PC-3 (cell line): Measurements from ENCODE around the gene SST. TPM values are rescaled to one million over a fixed set of nuclear protein-coding genes. Genes with fewer than 3 reads are reported as not detected.

Experiments
- ATAC-seq: fragments of 200-7000 bp; cut with Tn5 transposase; 2 replicates; pipeline ENCODE4 v1.9.1; 2020; ENCODE audit warnings: mild to moderate bottlenecking, moderate library complexity
- Bru-seq: library from RNA; stranded (reverse); fragments of 400-500 nt; gene quantifications from one replicate; lab custom pipeline; 2021; lab: Mats Ljungman, UMichigan
- BruChase-seq, 2 experiments: library from RNA; stranded (reverse); fragments of 400-500 nt; gene quantifications; one replicate each; lab custom pipeline; 2021; lab: Mats Ljungman, UMichigan
- BruUV-seq: library from RNA; stranded (reverse); fragments of 400-500 nt; replicated peaks from 2 replicates; lab custom pipeline; 2021; lab: Mats Ljungman, UMichigan
- CTCF ChIA-PET: fragments of 300-600 bp; sonication (Branson Sonifier 250); formaldehyde crosslinking; loops from one replicate; lab custom pipeline; 2022; ENCODE audit warnings: antibody characterized with exemption; lab: Charles Lee
- POLR2A ChIA-PET: fragments of 300-600 bp; sonication (Branson Sonifier 250); formaldehyde crosslinking; loops from one replicate; lab custom pipeline; 2022; ENCODE audit warnings: antibody characterized with exemption; ENCODE audit not compliant: unreplicated experiment; lab: Charles Lee
- DNase-seq: peaks from one replicate; pipeline ENCODE4 v3.0.0-alpha.2; 2015
- H2AFZ ChIP-seq: fragments of 300-600 bp; sonication (generic); 2 replicates; pipeline ENCODE4 v1.6.0; 2016; ENCODE audit warnings: antibody characterized with exemption, low read length
- H3F3A ChIP-seq: fragments of 300-600 bp; sonication (generic); one replicate; pipeline ENCODE4 v1.6.0; 2017; ENCODE audit warnings: antibody characterized with exemption, low read length, control low read depth, mild to moderate bottlenecking; ENCODE audit not compliant: unreplicated experiment
- H3K27ac ChIP-seq: fragments of 300-600 bp; sonication (generic); 2 replicates; pipeline ENCODE4 v1.5.1; 2016; ENCODE audit warnings: mild to moderate bottlenecking, low read length
- H3K27me3 ChIP-seq: fragments of 300-600 bp; sonication (generic); 2 replicates; pipeline ENCODE4 v1.6.1; 2016; ENCODE audit warnings: low read length, mixed read lengths
- H3K36me3 ChIP-seq: fragments of 300-600 bp; sonication (generic); 2 replicates; pipeline ENCODE4 v1.6.1; 2016; ENCODE audit warnings: low read depth, mixed run types, low read length, mixed read lengths
- H3K4me1 ChIP-seq: fragments of 300-600 bp; sonication (generic); 2 replicates; pipeline ENCODE4 v1.5.1; 2016; ENCODE audit warnings: low read length; ENCODE audit not compliant: insufficient read depth
- H3K4me2 ChIP-seq: fragments of 300-600 bp; sonication (generic); 2 replicates; pipeline ENCODE4 v1.6.0; 2016; ENCODE audit warnings: low read length
- H3K4me3 ChIP-seq: fragments of 300-600 bp; sonication (generic); 2 replicates; pipeline ENCODE4 v1.5.1; 2016; ENCODE audit warnings: mild to moderate bottlenecking, low read length, mixed read lengths
- H3K79me2 ChIP-seq: fragments of 300-600 bp; sonication (generic); 2 replicates; pipeline ENCODE4 v1.6.1; 2017; ENCODE audit warnings: low read length, mixed read lengths
- H3K9ac ChIP-seq: fragments of 300-600 bp; sonication (generic); 2 replicates; pipeline ENCODE4 v1.6.0; 2016; ENCODE audit warnings: mild to moderate bottlenecking, low read length
- H3K9me2 ChIP-seq: fragments of 300-600 bp; sonication (generic); replicated peaks from 2 replicates; pipeline ENCODE4 v1.6.1; 2016; ENCODE audit warnings: mixed run types, low read length, mixed read lengths
- H3K9me3 ChIP-seq: fragments of 300-600 bp; sonication (generic); 2 replicates; pipeline ENCODE4 v1.6.1; 2016; ENCODE audit warnings: low read length, mixed read lengths
- H4K20me1 ChIP-seq: fragments of 300-600 bp; sonication (generic); 2 replicates; pipeline ENCODE4 v1.6.1; 2016; ENCODE audit warnings: low read length, mixed read lengths
- CTCF ChIP-seq: fragments of 300-600 bp; sonication (generic); conservative IDR thresholded peaks from 2 replicates; pipeline ENCODE4 v1.5.1; 2017; ENCODE audit warnings: antibody characterized with exemption, low read depth, mild to moderate bottlenecking, low read length
- EZH2 ChIP-seq: fragments of 300-600 bp; sonication (generic); IDR thresholded peaks from one replicate; pipeline ENCODE4 v1.6.1; 2017; ENCODE audit warnings: antibody characterized with exemption, mild to moderate bottlenecking, low read length; ENCODE audit not compliant: unreplicated experiment
- EZH2phosphoT487 ChIP-seq: fragments of 300-600 bp; sonication (generic); IDR thresholded peaks from 2 replicates; pipeline ENCODE4 v1.6.1; 2018; ENCODE audit warnings: mild to moderate bottlenecking, antibody characterized with exemption, low read length, borderline replicate concordance
- intact Hi-C: fragments of 100-400 bp; cut with micrococcal nuclease; formaldehyde crosslinking; loops from 2 replicates; pipeline ENCODE4 v1.9.0; 2023
- long read RNA-seq: library from polyadenylated mRNA; unstranded; transcript quantifications from one replicate; pipeline ENCODE4 v2.0.0, GENCODE V29; 2021; ENCODE audit not compliant: unreplicated experiment
- total RNA-seq: library from RNA; depleted of rRNA; stranded (reverse); fragments of >200 nt; gene quantifications from 2 replicates; pipeline ENCODE4 v1.2.3, GENCODE V29; 2014; rRNA removed

SST gene
- not detected in 2 replicates for total RNA-seq
- Bru-seq, nascent RNA: not detected
- percentile 24 among the genes with signal in this experiment for BruChase-seq, experiment 1, labeled RNA remaining after a 6-hour chase
- not detected for BruChase-seq, experiment 2, labeled RNA remaining after a 2-hour chase
- long read RNA-seq: 0 reads

GRCh38 chr3:187669675-187670504 lies at the start of gene SST:
TSS of gene SST (minus strand) at chr3:187670394. CDS start at chr3:187670291, 103 bp downstream.
- Histone ChIP-seq H3K27me3 (peaks cover 75% of the 10 kb centered on the region), H3K9me2 (no peaks in the 10 kb centered on the region), H3K79me2 (no peaks in the 10 kb centered on the region), H2AFZ (no peak within 1 kb of the TSS), H3K4me3 (no peak within 1 kb of the TSS), H3K4me1 (no peaks in the 10 kb centered on the region), H3F3A (no peaks in the 10 kb centered on the region), H3K9me3 (no peaks in the 10 kb centered on the region), H3K36me3 (no peaks in the 10 kb centered on the region), H3K4me2 (no peak within 1 kb of the TSS), H4K20me1 (no peaks in the 10 kb centered on the region), H3K27ac (no peak within 1 kb of the TSS), H3K9ac (no peak within 1 kb of the TSS)
- no peak for TF ChIP-seq EZH2phosphoT487
- no peak for TF ChIP-seq EZH2
- ChIA-PET POLR2A (no interaction called here), CTCF (no interaction called here)
- no TSS peak for BruUV-seq
- DNase-seq (peak; percentile 51), ATAC-seq (peak; percentile 58; the same call in 1 of the 2 replicates)
- intact Hi-C loops: no loop called here

GRCh38 chr3:187719628-187720336 lies 49.6 kb upstream of the SST start:
- CTCF ChIA-PET: no interaction called here
- POLR2A ChIA-PET: interaction anchor here (0.6 to 0.7 kb wide), 5 partner anchors 374 to 1556 kb away, joined by 3 to 8 read pairs (median 4); no protein-coding TSS in a partner anchor
- Histone ChIP-seq H4K20me1 (no peaks in the 10 kb centered on the region), H3K79me2 (no peaks in the 10 kb centered on the region), H3K4me2 (no peak overlapping the region), H3K4me3 (no peak overlapping the region), H3F3A (no peaks in the 10 kb centered on the region), H3K36me3 (peaks cover 19% of the 10 kb centered on the region), H2AFZ (no peak overlapping the region), H3K9ac (no peak overlapping the region), H3K27ac (no peak overlapping the region), H3K9me2 (no peaks in the 10 kb centered on the region), H3K4me1 (no peaks in the 10 kb centered on the region), H3K27me3 (no peaks in the 10 kb centered on the region), H3K9me3 (no peaks in the 10 kb centered on the region)
- no TSS peak for BruUV-seq
- intact Hi-C loops: no loop called here
- DNase-seq (no peak), ATAC-seq (peak; percentile 19)
- no peak for TF ChIP-seq EZH2
- no peak for TF ChIP-seq CTCF
- TF ChIP-seq EZH2phosphoT487: no peak

- no peak for DNase-seq
- CTCF ChIA-PET: no interaction called here
Measured at GRCh38 chr3:187718802-187719201, 48.6 kb upstream of the SST start.

More at GRCh38 chr3:187718802-187719201, 48.6 kb upstream of the SST start:
- peaks cover 4% of the 10 kb centered on the region; the same call in 1 of the 2 replicates for H3K4me1 ChIP-seq
- POLR2A ChIA-PET: no interaction called here
- no peak overlapping the region for H3K4me2 ChIP-seq
- no peaks in the 10 kb centered on the region for H3K9me2 ChIP-seq
- TF ChIP-seq CTCF: no peak
- no peak for TF ChIP-seq EZH2phosphoT487
- no peak for TF ChIP-seq EZH2
- no peak overlapping the region for H2AFZ ChIP-seq
- BruUV-seq: no TSS peak
- H3K27me3 ChIP-seq: no peaks in the 10 kb centered on the region
- ATAC-seq: no peak
- H3F3A ChIP-seq: no peaks in the 10 kb centered on the region
- intact Hi-C loops: no loop called here
- H4K20me1 ChIP-seq: no peaks in the 10 kb centered on the region
- no peaks in the 10 kb centered on the region for H3K9me3 ChIP-seq
- H3K9ac ChIP-seq: no peak overlapping the region
- peaks cover 9% of the 10 kb centered on the region; the same call in 1 of the 2 replicates for H3K36me3 ChIP-seq
- no peak overlapping the region for H3K27ac ChIP-seq
- H3K79me2 ChIP-seq: no peaks in the 10 kb centered on the region
- no peak overlapping the region for H3K4me3 ChIP-seq
